SW480 (cell line): ENCODE data around the gene HSBP1.

ENCODE experiments used
- DNase-seq: peaks from one replicate; pipeline ENCODE4 v3.0.0-alpha.2; 2016; ENCODE audit warnings: low spot score

The HSBP1 gene

GRCh38 chr16:83839561-83839960, 31.8 kb downstream of the HSBP1 start:
- DNase-seq, result no peak

- no peak for DNase-seq
Measured at GRCh38 chr16:83840060-83840617, 32.4 kb downstream of the HSBP1 start.

- DNase-seq, result no peak
Measured at GRCh38 chr16:83842291-83842690, 34.5 kb downstream of the HSBP1 start.

GRCh38 chr16:83842756-83843507, 35.2 kb downstream of the HSBP1 start:
- DNase-seq, result no peak

GRCh38 chr16:83843657-83844056, 35.9 kb downstream of the HSBP1 start:
- no peak for DNase-seq

- DNase-seq, result no peak
Measured at GRCh38 chr16:83845263-83845662, 37.5 kb downstream of the HSBP1 start.

- DNase-seq, result no peak
Measured at GRCh38 chr16:83847371-83848225, 39.8 kb downstream of the HSBP1 start.

- DNase-seq, result no peak
Measured at GRCh38 chr16:83849421-83849820, 41.6 kb downstream of the HSBP1 start.

GRCh38 chr16:83850947-83851346, 43.2 kb downstream of the HSBP1 start:
- no peak for DNase-seq

- no peak for DNase-seq
Measured at GRCh38 chr16:83851473-83851872, 43.7 kb downstream of the HSBP1 start.

- DNase-seq, result no peak
Measured at GRCh38 chr16:83852774-83853173, 45.0 kb downstream of the HSBP1 start.

GRCh38 chr16:83853834-83854233, 46.1 kb downstream of the HSBP1 start:
- DNase-seq, result no peak

GRCh38 chr16:83854420-83854819, 46.6 kb downstream of the HSBP1 start:
- DNase-seq, result no peak

GRCh38 chr16:83856792-83857191, 49.0 kb downstream of the HSBP1 start:
- no peak for DNase-seq

- no peak for DNase-seq
Measured at GRCh38 chr16:83859265-83859664, 51.5 kb downstream of the HSBP1 start.

- no peak for DNase-seq
Measured at GRCh38 chr16:83862661-83863060, 54.9 kb downstream of the HSBP1 start.

- DNase-seq, result no peak
Measured at GRCh38 chr16:83863682-83864081, 55.9 kb downstream of the HSBP1 start.
